ENCODE data around the gene TXLNB. TPM values are rescaled to one million over a fixed set of nuclear protein-coding genes. Genes with fewer than 3 reads are reported as not detected.

The TXLNB gene
- total and polyA plus RNA-seq, 2 experiments from 2014 or later = 0.37 to 0.50 TPM

- Histone ChIP-seq H2AFZ (no peak overlapping the region), H3K27ac (no peak overlapping the region), H3K4me2 (no peak overlapping the region), H3K36me3 (replicated peaks; ENCODE audit: insufficient read depth, low read depth) (no peaks in the 10 kb centered on the region), H3K27me3 (no peaks in the 10 kb centered on the region), H3K9me2 (replicated peaks; ENCODE audit: insufficient read depth) (no peaks in the 10 kb centered on the region), H3K4me1 (ENCODE audit: insufficient read depth) (no peaks in the 10 kb centered on the region), H4K20me1 (ENCODE audit: insufficient read depth, poor library complexity, severe bottlenecking) (no peaks in the 10 kb centered on the region), H3K9me3 (ENCODE audit: low read depth) (peaks cover 9% of the 10 kb centered on the region), H3K79me2 (no peaks in the 10 kb centered on the region), H3K4me3 (no peak overlapping the region)
- 87% methylated on average over 3 of the region's 3 CpGs for WGBS (ENCODE audit: low lambda C conversion rate, missing lambda C conversion rate)
- TF ChIP-seq, protein P1, sequence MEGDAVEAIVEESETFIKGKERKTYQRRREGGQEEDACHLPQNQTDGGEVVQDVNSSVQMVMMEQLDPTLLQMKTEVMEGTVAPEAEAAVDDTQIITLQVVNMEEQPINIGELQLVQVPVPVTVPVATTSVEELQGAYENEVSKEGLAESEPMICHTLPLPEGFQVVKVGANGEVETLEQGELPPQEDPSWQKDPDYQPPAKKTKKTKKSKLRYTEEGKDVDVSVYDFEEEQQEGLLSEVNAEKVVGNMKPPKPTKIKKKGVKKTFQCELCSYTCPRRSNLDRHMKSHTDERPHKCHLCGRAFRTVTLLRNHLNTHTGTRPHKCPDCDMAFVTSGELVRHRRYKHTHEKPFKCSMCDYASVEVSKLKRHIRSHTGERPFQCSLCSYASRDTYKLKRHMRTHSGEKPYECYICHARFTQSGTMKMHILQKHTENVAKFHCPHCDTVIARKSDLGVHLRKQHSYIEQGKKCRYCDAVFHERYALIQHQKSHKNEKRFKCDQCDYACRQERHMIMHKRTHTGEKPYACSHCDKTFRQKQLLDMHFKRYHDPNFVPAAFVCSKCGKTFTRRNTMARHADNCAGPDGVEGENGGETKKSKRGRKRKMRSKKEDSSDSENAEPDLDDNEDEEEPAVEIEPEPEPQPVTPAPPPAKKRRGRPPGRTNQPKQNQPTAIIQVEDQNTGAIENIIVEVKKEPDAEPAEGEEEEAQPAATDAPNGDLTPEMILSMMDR (IDR thresholded peaks at IDR 0.05; ENCODE audit: poor library complexity) = no peak
- TF ChIP-seq EZH2phosphoT487 (IDR thresholded peaks at IDR 0.05; ENCODE audit: low read depth, severe bottlenecking, unreplicated experiment) (no peak), EZH2 (IDR thresholded peaks at IDR 0.05; ENCODE audit: borderline replicate concordance) (no peak)
- DNase-seq (ENCODE audit: low spot score) = no peak
Measured at GRCh38 chr6:139205843-139206242, 86.0 kb downstream of the TXLNB start.

DNA sequence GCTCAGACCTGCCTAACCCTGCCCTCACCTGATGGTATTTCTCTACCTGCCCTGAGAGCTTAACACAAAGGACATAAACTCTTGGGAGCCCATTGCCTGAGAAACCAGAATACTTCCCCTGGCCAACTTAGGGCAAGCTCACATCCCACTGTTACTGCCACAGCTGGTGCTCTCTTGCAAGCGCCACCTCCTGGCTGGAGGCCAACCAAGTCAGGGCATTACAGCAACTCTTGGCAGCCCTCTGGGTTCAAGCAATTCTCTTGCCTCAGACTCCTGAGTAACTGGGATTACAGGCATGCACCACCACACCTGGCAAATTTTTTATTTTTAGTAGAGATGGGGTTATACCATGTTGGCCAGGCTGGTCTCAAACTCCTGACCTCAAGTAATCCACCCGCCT is 86.8 kb downstream of the TXLNB start:
- Histone ChIP-seq H3K9me2 (replicated peaks; ENCODE audit: insufficient read depth) (no peaks in the 10 kb centered on the region), H3K27ac (no peak overlapping the region), H3K4me3 (no peak overlapping the region), H2AFZ (no peak overlapping the region), H3K4me2 (no peak overlapping the region), H4K20me1 (ENCODE audit: insufficient read depth, poor library complexity, severe bottlenecking) (no peaks in the 10 kb centered on the region), H3K79me2 (no peaks in the 10 kb centered on the region), H3K4me1 (ENCODE audit: insufficient read depth) (no peaks in the 10 kb centered on the region), H3K27me3 (no peaks in the 10 kb centered on the region), H3K9me3 (ENCODE audit: low read depth) (peaks cover 9% of the 10 kb centered on the region), H3K36me3 (replicated peaks; ENCODE audit: insufficient read depth, low read depth) (no peaks in the 10 kb centered on the region)
- 97% methylated on average over 2 of the region's 2 CpGs for WGBS (ENCODE audit: low lambda C conversion rate, missing lambda C conversion rate)
- no peak for DNase-seq (ENCODE audit: low spot score)
- TF ChIP-seq EZH2phosphoT487 (IDR thresholded peaks at IDR 0.05; ENCODE audit: low read depth, severe bottlenecking, unreplicated experiment) (no peak), EZH2 (IDR thresholded peaks at IDR 0.05; ENCODE audit: borderline replicate concordance) (no peak)
- TF ChIP-seq, protein P1 (IDR thresholded peaks at IDR 0.05; ENCODE audit: poor library complexity) = no peak

DNA sequence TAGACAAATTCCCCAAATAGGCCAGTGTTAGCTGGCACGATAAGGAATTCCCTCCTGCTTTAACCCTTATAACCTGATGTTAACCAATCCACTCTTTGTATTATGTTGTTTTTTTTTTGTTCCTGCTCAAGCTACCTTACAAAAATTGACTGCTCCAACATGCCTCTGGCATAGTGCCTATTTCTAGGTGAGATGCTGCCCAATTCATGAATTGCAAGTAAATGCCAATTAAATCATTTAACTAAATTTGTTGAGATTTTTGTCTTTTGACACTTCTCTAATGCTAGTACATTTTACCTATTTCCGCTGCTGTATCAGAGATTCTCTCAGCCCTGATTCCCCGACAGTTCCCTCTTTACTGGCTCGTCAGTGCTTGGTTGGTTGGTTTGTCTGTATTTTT is 90.4 kb downstream of the TXLNB start:
- H3K9me3 ChIP-seq (ENCODE audit: low read depth) = peaks cover 9% of the 10 kb centered on the region
- TF ChIP-seq EZH2phosphoT487 (IDR thresholded peaks at IDR 0.05; ENCODE audit: low read depth, severe bottlenecking, unreplicated experiment) = no peak
- no peak for TF ChIP-seq EZH2 (IDR thresholded peaks at IDR 0.05; ENCODE audit: borderline replicate concordance)
- TF ChIP-seq, protein P1 (IDR thresholded peaks at IDR 0.05; ENCODE audit: poor library complexity) = no peak
- H3K4me2 ChIP-seq = no peak overlapping the region
- 97% methylated on average over 4 of the region's 4 CpGs for WGBS (ENCODE audit: low lambda C conversion rate, missing lambda C conversion rate)
- no peaks in the 10 kb centered on the region for H3K4me1 ChIP-seq (ENCODE audit: insufficient read depth)
- H3K27ac ChIP-seq = no peak overlapping the region
- no peaks in the 10 kb centered on the region for H3K9me2 ChIP-seq (replicated peaks; ENCODE audit: insufficient read depth)
- H3K4me3 ChIP-seq = no peak overlapping the region
- H2AFZ ChIP-seq = no peak overlapping the region
- no peaks in the 10 kb centered on the region for H3K79me2 ChIP-seq
- no peak for DNase-seq (ENCODE audit: low spot score)
- H3K27me3 ChIP-seq = no peaks in the 10 kb centered on the region
- no peaks in the 10 kb centered on the region for H3K36me3 ChIP-seq (replicated peaks; ENCODE audit: insufficient read depth, low read depth)
- no peaks in the 10 kb centered on the region for H4K20me1 ChIP-seq (ENCODE audit: insufficient read depth, poor library complexity, severe bottlenecking)

Data from hepatocyte (in vitro differentiated cells).